IMR-90 (cell line): ENCODE results near the gene S100A1. TPM values are rescaled to one million over a fixed set of nuclear protein-coding genes. Genes with fewer than 3 reads are reported as not detected.

Source experiments
- ATAC-seq: fragments of 200-7000 bp; cut with Tn5 transposase; 2 replicates; pipeline ENCODE4 v1.9.1; 2020; ENCODE audit warnings: low read depth, mild to moderate bottlenecking, moderate library complexity
- BruUV-seq: library from RNA; stranded (reverse); fragments of 400-500 nt; replicated peaks from 2 replicates; lab custom pipeline; 2021; lab: Mats Ljungman, UMichigan
- CTCF ChIA-PET: fragments of 300-600 bp; formaldehyde crosslinking; extraction: SDS; loops from one replicate; lab custom pipeline; 2021; ENCODE audit warnings: antibody characterized with exemption; lab: Yijun Ruan, JAX
- POLR2A ChIA-PET: fragments of 300-600 bp; sonication (Branson Sonifier 250); formaldehyde crosslinking; loops from one replicate; lab custom pipeline; 2022; ENCODE audit warnings: antibody characterized with exemption; ENCODE audit not compliant: unreplicated experiment; lab: Charles Lee
- DNase-seq: peaks from one replicate; pipeline ENCODE4 v3.0.0; 2013
- H2AFZ ChIP-seq: replicated peaks from 2 replicates; pipeline ENCODE3; 2013; ENCODE audit warnings: low read length, mild to moderate bottlenecking; ENCODE audit not compliant: poor library complexity
- H2AK5ac ChIP-seq: 2 replicates; pipeline ENCODE4 v1.6.1; 2013; ENCODE audit warnings: low read depth, low read length, inconsistent platforms
- H2AK9ac ChIP-seq: replicated peaks from 2 replicates; pipeline ENCODE3; 2013; ENCODE audit warnings: mild to moderate bottlenecking, low read depth, low read length, moderate library complexity; ENCODE audit not compliant: poor library complexity
- H2BK120ac ChIP-seq: 2 replicates; pipeline ENCODE4 v1.6.1; 2013; ENCODE audit warnings: low read depth, low read length, inconsistent platforms
- H2BK15ac ChIP-seq: 3 replicates; pipeline ENCODE4 v1.6.1; 2013; ENCODE audit warnings: low read depth, low read length, inconsistent platforms
- H2BK20ac ChIP-seq: 2 replicates; pipeline ENCODE4 v1.6.1; 2013; ENCODE audit warnings: low read depth, mild to moderate bottlenecking, inconsistent platforms, low read length, moderate library complexity
- H2BK5ac ChIP-seq: 2 replicates; pipeline ENCODE4 v1.6.1; 2013; ENCODE audit warnings: mild to moderate bottlenecking, low read depth, low read length, inconsistent platforms; ENCODE audit not compliant: poor library complexity, severe bottlenecking
- H3K14ac ChIP-seq: replicated peaks from 2 replicates; pipeline ENCODE4 v1.6.1; 2013; ENCODE audit warnings: low read depth, low read length, inconsistent platforms
- H3K18ac ChIP-seq: 2 replicates; pipeline ENCODE4 v1.6.1; 2013; ENCODE audit warnings: low read depth, low read length, control low read depth
- H3K23ac ChIP-seq: 2 replicates; pipeline ENCODE4 v1.6.1; 2013; ENCODE audit warnings: low read depth, low read length, inconsistent platforms
- H3K27ac ChIP-seq: 2 replicates; pipeline ENCODE4 v1.5.1; 2013; ENCODE audit warnings: mild to moderate bottlenecking, control low read depth, low read length; ENCODE audit not compliant: insufficient read depth
- H3K27me3 ChIP-seq: 2 replicates; pipeline ENCODE4 v1.6.1; 2013; ENCODE audit warnings: low read length; ENCODE audit not compliant: control insufficient read depth, insufficient read depth
- H3K36me3 ChIP-seq: 2 replicates; pipeline ENCODE4 v1.6.1; 2013; ENCODE audit warnings: low read length, mixed read lengths; ENCODE audit not compliant: control insufficient read depth, insufficient read depth
- H3K4ac ChIP-seq: 2 replicates; pipeline ENCODE4 v1.6.1; 2013; ENCODE audit warnings: low read depth, low read length, inconsistent platforms
- H3K4me1 ChIP-seq: 2 replicates; pipeline ENCODE4 v1.6.1; 2013; ENCODE audit warnings: low read length, mixed read lengths; ENCODE audit not compliant: control insufficient read depth, insufficient read depth
- H3K4me2 ChIP-seq: 2 replicates; pipeline ENCODE4 v1.6.1; 2013; ENCODE audit warnings: low read depth, mild to moderate bottlenecking, control low read depth, low read length, moderate library complexity
- H3K4me3 ChIP-seq: 2 replicates; pipeline ENCODE4 v1.5.1; 2013; ENCODE audit warnings: low read depth, mild to moderate bottlenecking, control low read depth, low read length, moderate library complexity; ENCODE audit not compliant: insufficient read depth
- H3K56ac ChIP-seq: 2 replicates; pipeline ENCODE4 v1.6.1; 2013; ENCODE audit warnings: low read length, inconsistent platforms; ENCODE audit not compliant: insufficient read depth; ENCODE audit errors: extremely low read depth
- H3K79me1 ChIP-seq, 2 experiments: 2 replicates each; pipeline ENCODE4 v1.6.1; 2013; ENCODE audit warnings: low read length in 2 of 2, inconsistent platforms in 1 of 2, low read depth in 1 of 2
- H3K9ac ChIP-seq: 2 replicates; pipeline ENCODE4 v1.6.1; 2013; ENCODE audit warnings: low read depth, low read length, control low read depth
- H3K9me1 ChIP-seq: 2 replicates; pipeline ENCODE4 v1.6.1; 2013; ENCODE audit warnings: low read length, inconsistent platforms; ENCODE audit not compliant: insufficient read depth
- H3K9me3 ChIP-seq: 2 replicates; pipeline ENCODE4 v1.6.1; 2013; ENCODE audit warnings: low read length; ENCODE audit not compliant: control insufficient read depth, insufficient read depth
- H4K20me1 ChIP-seq: 2 replicates; pipeline ENCODE4 v1.6.1; 2013; ENCODE audit warnings: low read length, inconsistent platforms; ENCODE audit not compliant: insufficient read depth
- H4K5ac ChIP-seq: 2 replicates; pipeline ENCODE4 v1.6.1; 2013; ENCODE audit warnings: mild to moderate bottlenecking, low read depth, low read length, control low read depth
- H4K8ac ChIP-seq, 2 experiments: 2 replicates each; pipeline ENCODE4 v1.6.1; 2013; ENCODE audit warnings: low read depth in 2 of 2, low read length in 2 of 2, control low read depth in 1 of 2, inconsistent platforms in 1 of 2
- H4K91ac ChIP-seq: 2 replicates; pipeline ENCODE4 v1.6.1; 2013; ENCODE audit warnings: low read depth, low read length, inconsistent platforms; ENCODE audit not compliant: insufficient read depth
- BHLHE40 ChIP-seq: fragments of 150-350 bp; IDR thresholded peaks from 2 replicates; pipeline ENCODE4 v1.6.1; 2016; ENCODE audit warnings: mild to moderate bottlenecking, low read depth, low read length
- CEBPB ChIP-seq: IDR thresholded peaks from 2 replicates; pipeline ENCODE4 v1.6.1; 2012; ENCODE audit warnings: low read depth, low read length, improper control_type of control experiment
- CHD1 ChIP-seq: IDR thresholded peaks from 2 replicates; pipeline ENCODE4 v1.6.1; 2012; ENCODE audit warnings: low read depth, low read length, improper control_type of control experiment
- CTCF ChIP-seq: conservative IDR thresholded peaks from 2 replicates; pipeline ENCODE4 v1.5.1; 2012; ENCODE audit warnings: mild to moderate bottlenecking, low read depth, low read length, improper control_type of control experiment
- ELK1 ChIP-seq: fragments of 150-350 bp; IDR thresholded peaks from 2 replicates; pipeline ENCODE4 v1.6.1; 2016; ENCODE audit warnings: low read depth, mild to moderate bottlenecking, low read length, moderate library complexity, borderline replicate concordance
- FOS ChIP-seq: fragments of 150-350 bp; IDR thresholded peaks from 2 replicates; pipeline ENCODE4 v1.6.1; 2016; ENCODE audit warnings: low read depth, low read length
- MAFK ChIP-seq: IDR thresholded peaks from 2 replicates; pipeline ENCODE4 v1.6.1; 2012; ENCODE audit warnings: low read depth, low read length, improper control_type of control experiment
- MXI1 ChIP-seq: IDR thresholded peaks from 2 replicates; pipeline ENCODE4 v1.6.1; 2012; ENCODE audit warnings: low read depth, mild to moderate bottlenecking, low read length, moderate library complexity, borderline replicate concordance
- NFE2L2 ChIP-seq: fragments of 150-350 bp; IDR thresholded peaks from 2 replicates; pipeline ENCODE4 v1.6.1; 2016; ENCODE audit warnings: low read depth, mild to moderate bottlenecking, low read length
- POLR2A ChIP-seq: IDR thresholded peaks from 2 replicates; pipeline ENCODE4 v1.6.1; 2012; ENCODE audit warnings: mild to moderate bottlenecking, low read depth, low read length
- RCOR1 ChIP-seq: IDR thresholded peaks from 2 replicates; pipeline ENCODE4 v1.6.1; 2012; ENCODE audit warnings: mild to moderate bottlenecking, low read length, improper control_type of control experiment; ENCODE audit not compliant: insufficient replicate concordance
- RFX5 ChIP-seq: IDR thresholded peaks from 2 replicates; pipeline ENCODE4 v1.8.0; 2012; ENCODE audit warnings: low read depth, mild to moderate bottlenecking, low read length, moderate library complexity
- SMC3 ChIP-seq: fragments of 150-350 bp; IDR thresholded peaks from 2 replicates; pipeline ENCODE4 v1.6.1; 2016; ENCODE audit warnings: low read depth, mild to moderate bottlenecking, antibody characterized with exemption, low read length, moderate library complexity
- WGBS, 2 experiments: methylation state at CpG; one replicate each; pipeline versions ENCODE4 v1.1.5 to v1.1.7; 2013; ENCODE audit warnings: missing lambda C conversion rate in 2 of 2; ENCODE audit not compliant: insufficient read length in 1 of 2; ENCODE audit errors: extremely low coverage in 2 of 2; 5-methylcytosine and 5-hydroxymethylcytosine counted together
- dilution Hi-C: fragments of 300-500 bp; cut with HindIII; formaldehyde crosslinking; loops from one replicate; pipeline ENCODE4 v1.14.3; 2018; ENCODE audit warnings: low sequenced_read_pairs; ENCODE audit not compliant: unreplicated experiment
- in situ Hi-C: fragments of 300-500 bp; cut with MboI; formaldehyde crosslinking; loops from 3 replicates; pipeline ENCODE4 v1.14.3; 2019; ENCODE audit warnings: low sequenced_read_pairs, inconsistent platforms, mixed read lengths
- intact Hi-C: fragments of 100-400 bp; cut with micrococcal nuclease; formaldehyde crosslinking; loops from 2 replicates; pipeline ENCODE4 v1.10.0; 2022
- polyA plus RNA-seq, 3 experiments: library from polyadenylated mRNA; depleted of rRNA; stranded (reverse); fragments of >200 nt; gene quantifications; 2 replicates each; pipeline ENCODE4 v1.2.3, GENCODE V29; 2012; ENCODE audit warnings: low replicate concordance in 1 of 3
- total RNA-seq: library from RNA; depleted of rRNA; stranded (reverse); fragments of >200 nt; gene quantifications from 2 replicates; pipeline ENCODE4 v1.2.3, GENCODE V29; 2012

Gene S100A1
- total and polyA plus RNA-seq, 2 of the 4 experiments (the other 2 are of a cell fraction) = 0.18 to 0.29 TPM

- no peak for TF ChIP-seq CEBPB
Measured at GRCh38 chr1:153648000-153648643, 19.9 kb downstream of the S100A1 start (continued).

GRCh38 chr1:153649137-153649862 lies 21.1 kb downstream of the S100A1 start:
- H2AK9ac ChIP-seq = no peak overlapping the region
- TF ChIP-seq RCOR1 = no peak
- no peak for TF ChIP-seq BHLHE40
- TF ChIP-seq CTCF = no peak
- TF ChIP-seq SMC3 = no peak
- TF ChIP-seq FOS = no peak
- no peak for TF ChIP-seq MAFK
- no peak for TF ChIP-seq CHD1
- TF ChIP-seq POLR2A = no peak
- TF ChIP-seq NFE2L2 = no peak
- no peak for TF ChIP-seq RFX5
- TF ChIP-seq ELK1 = no peak
- no peak for TF ChIP-seq MXI1

More at GRCh38 chr1:153649137-153649862, 21.1 kb downstream of the S100A1 start:
- Histone ChIP-seq H3K27me3 (no peaks in the 10 kb centered on the region), H3K9me3 (no peaks in the 10 kb centered on the region), H4K20me1 (no peaks in the 10 kb centered on the region), H3K4me1 (peaks cover 7% of the 10 kb centered on the region), H4K8ac (no peak overlapping the region), H2BK120ac (no peak overlapping the region), H2AFZ (peak overlapping the region; percentile 62), H2BK15ac (no peak overlapping the region), H2BK20ac (no peak overlapping the region), H3K27ac (no peak overlapping the region), H3K9me1 (peaks cover 10% of the 10 kb centered on the region), H3K23ac (no peak overlapping the region), H3K4me3 (no peak overlapping the region), H3K14ac (no peak overlapping the region), H4K5ac (no peak overlapping the region), H2BK5ac (no peak overlapping the region), H3K56ac (no peak overlapping the region), H3K9ac (no peak overlapping the region), H4K91ac (no peak overlapping the region), H3K4me2 (no peak overlapping the region), H3K79me1 (peaks cover 0 to 18% of the 10 kb centered on the region in 2 experiments; a peak in 3 of 4 replicates), H3K36me3 (peaks cover 17% of the 10 kb centered on the region), H2AK5ac (no peak overlapping the region), H3K4ac (no peak overlapping the region), H3K18ac (no peak overlapping the region)
- dilution Hi-C loops (no loop called here), intact Hi-C loops (no loop called here), in situ Hi-C loops (loop anchor here (10.0 kb wide), 1 partner anchor 134 kb away; no protein-coding TSS in a partner anchor)
- BruUV-seq = no TSS peak
- DNase-seq = no peak
- ATAC-seq = no peak
- CTCF ChIA-PET = interaction anchor here (0.8 kb wide), 1 partner anchor 81 kb away, joined by 3 read pairs; no protein-coding TSS in a partner anchor
- POLR2A ChIA-PET = no interaction called here
- 40% methylated on average over 1 of the region's 3 CpGs; no CpG with 5 or more reads in 1 of the 2 experiments for WGBS, 2 experiments
